Naive thymus-derived CD4-positive, alpha-beta T cell (primary cell): ENCODE measurements around the gene TBC1D9. TPM values are rescaled to one million over a fixed set of nuclear protein-coding genes. Genes with fewer than 3 reads are reported as not detected.

Source experiments
- ATAC-seq: fragments of 150-1000 bp; cut with Tn5 transposase; 2 replicates; pipeline ENCODE4 v1.10.0; 2021; ENCODE audit warnings: mild to moderate bottlenecking, moderate library complexity
- CTCF ChIA-PET: fragments of 350-600 bp; sonication (Branson Sonifier 250); formaldehyde crosslinking; loops from one replicate; lab custom pipeline; 2021; ENCODE audit warnings: antibody characterized with exemption; lab: Charles Lee
- POLR2A ChIA-PET: fragments of 350-600 bp; sonication (Branson Sonifier 250); formaldehyde crosslinking; loops from one replicate; lab custom pipeline; 2021; ENCODE audit warnings: antibody characterized with exemption, inconsistent platforms; lab: Charles Lee
- DNase-seq, 9 donors: peaks; one replicate each; pipeline versions ENCODE4 v3.0.0 to v3.0.0-alpha.2; 2020 to 2022; ENCODE audit warnings: mixed read lengths in 1 of 9
- H3K27ac ChIP-seq: one replicate; pipeline ENCODE4 v1.7.0; 2013; ENCODE audit warnings: mild to moderate bottlenecking, low read depth, low read length, moderate library complexity
- H3K27me3 ChIP-seq, 2 donors: one replicate each; pipeline ENCODE4 v1.7.0; 2013; ENCODE audit warnings: low read length in 2 of 2, mild to moderate bottlenecking in 2 of 2, moderate library complexity in 2 of 2; ENCODE audit not compliant: control insufficient read depth in 2 of 2, insufficient read depth in 2 of 2
- H3K36me3 ChIP-seq, 3 experiments: 1 replicate in 2 of 3; 2 replicates in 1 of 3; pipeline ENCODE4 v1.7.0; 2013; ENCODE audit warnings: low read length in 3 of 3, mild to moderate bottlenecking in 3 of 3, moderate library complexity in 1 of 3; ENCODE audit not compliant: insufficient read depth in 3 of 3, control insufficient read depth in 2 of 3
- H3K4me1 ChIP-seq, 2 donors: one replicate each; pipeline ENCODE4 v1.7.0; 2013; ENCODE audit warnings: low read length in 2 of 2, mild to moderate bottlenecking in 2 of 2, moderate library complexity in 1 of 2; ENCODE audit not compliant: control insufficient read depth in 2 of 2, insufficient read depth in 2 of 2
- H3K4me3 ChIP-seq: 2 replicates; pipeline ENCODE4 v1.7.0; 2013; ENCODE audit warnings: mild to moderate bottlenecking, low read length
- H3K9me3 ChIP-seq, 3 experiments: 1 replicate in 2 of 3; 2 replicates in 1 of 3; pipeline ENCODE4 v1.7.0; 2013; ENCODE audit warnings: low read length in 3 of 3; ENCODE audit not compliant: control insufficient read depth in 2 of 3
- H3K27ac Mint-ChIP-seq, 9 donors: one replicate each; pipeline ENCODE4 v1.8.0; 2020 to 2022; ENCODE audit warnings: mixed read lengths in 9 of 9, mild to moderate bottlenecking in 8 of 9, moderate library complexity in 5 of 9, inconsistent platforms in 2 of 9
- H3K27me3 Mint-ChIP-seq, 5 donors: one replicate each; pipeline ENCODE4 v1.8.0; 2021 to 2022; ENCODE audit warnings: mixed read lengths in 5 of 5, mild to moderate bottlenecking in 1 of 5
- H3K36me3 Mint-ChIP-seq, 5 donors: one replicate each; pipeline ENCODE4 v1.8.0; 2020 to 2022; ENCODE audit warnings: mixed read lengths in 5 of 5, mild to moderate bottlenecking in 3 of 5, inconsistent platforms in 1 of 5
- H3K4me1 Mint-ChIP-seq, 7 donors: one replicate each; pipeline ENCODE4 v1.8.0; 2020 to 2022; ENCODE audit warnings: mixed read lengths in 7 of 7, mild to moderate bottlenecking in 3 of 7, inconsistent platforms in 1 of 7
- H3K4me3 Mint-ChIP-seq, 10 donors: one replicate each; pipeline ENCODE4 v1.8.0; 2020 to 2022; ENCODE audit warnings: mild to moderate bottlenecking in 10 of 10, mixed read lengths in 10 of 10, moderate library complexity in 6 of 10, inconsistent platforms in 2 of 10
- H3K9me3 Mint-ChIP-seq, 11 donors: one replicate each; pipeline ENCODE4 v1.8.0; 2020 to 2022; ENCODE audit warnings: mixed read lengths in 11 of 11, mild to moderate bottlenecking in 4 of 11, inconsistent platforms in 1 of 11, moderate library complexity in 1 of 11
- intact Hi-C, 2 donors: fragments of 100-400 bp; cut with micrococcal nuclease; formaldehyde crosslinking; loops; one replicate each; pipeline ENCODE4 v1.15.1; 2023
- polyA plus RNA-seq, 2 donors: library from polyadenylated mRNA; unstranded; fragments of 300-500 nt; fragmentation: Illumina TruSeq; gene quantifications; one replicate each; pipeline ENCODE4 v1.2.3, GENCODE V29; 2021
- total RNA-seq, 6 experiments: library from RNA in 5 of 6; stranded (reverse) in 5 of 6; gene quantifications; 1 replicate in 5 of 6; 2 replicates in 1 of 6; pipeline ENCODE4 v1.2.3 and lab custom pipeline; 2021 to 2026

Gene TBC1D9
- total and polyA plus RNA-seq, 7 experiments from 2014 or later: 0.13 to 13.9 (median 0.49) TPM; not detected in 2

DNA sequence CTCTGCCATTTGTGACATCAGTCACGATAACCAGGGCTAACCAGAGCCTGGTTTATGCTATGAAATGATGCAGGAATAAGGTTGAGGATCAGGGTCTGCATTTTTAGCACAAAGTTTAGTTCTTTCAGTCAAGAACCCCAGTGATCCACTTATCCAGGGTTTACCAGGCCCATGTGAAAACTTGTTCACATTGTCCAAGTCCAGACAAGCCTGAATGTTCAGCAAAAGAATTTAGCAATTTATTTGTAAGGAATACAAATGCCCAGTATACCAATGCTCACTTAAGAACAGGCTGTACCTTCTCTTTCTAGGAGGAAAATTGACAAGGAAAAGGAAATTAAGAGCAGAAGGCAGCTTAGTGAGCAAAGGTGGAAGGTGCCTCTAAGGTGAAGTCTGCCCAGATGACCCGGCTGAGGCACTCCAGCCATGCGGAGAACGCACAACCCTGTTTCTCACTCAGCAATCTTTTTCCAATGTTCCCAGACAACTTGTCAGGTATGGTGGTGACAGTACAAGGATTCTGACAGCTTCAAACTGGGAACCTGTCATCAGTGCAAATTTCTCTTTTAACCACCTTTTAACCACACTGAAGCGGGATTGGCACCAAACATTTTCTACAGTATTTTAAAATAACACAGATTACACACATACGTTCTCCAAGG is 54.0 kb downstream of the TBC1D9 start:
- CTCF ChIA-PET: no interaction called here
- POLR2A ChIA-PET: no interaction called here
- no peaks in the 10 kb centered on the region for H3K4me1 Mint-ChIP-seq
- no peaks in the 10 kb centered on the region for H3K9me3 ChIP-seq
- no peak overlapping the region for H3K27ac Mint-ChIP-seq
- no peak overlapping the region for H3K27ac ChIP-seq
- ATAC-seq (no peak), DNase-seq (no peak)
- H3K4me3 ChIP-seq: no peak overlapping the region
- H3K36me3 Mint-ChIP-seq: no peaks in the 10 kb centered on the region
- peaks cover 0 to 2% (median 0%) of the 10 kb centered on the region in 11 donors for H3K9me3 Mint-ChIP-seq
- H3K27me3 Mint-ChIP-seq: peaks cover 0 to 11% (median 5%) of the 10 kb centered on the region in 5 donors
- no peak overlapping the region for H3K4me3 Mint-ChIP-seq
- no peaks in the 10 kb centered on the region for H3K36me3 ChIP-seq
- no peaks in the 10 kb centered on the region for H3K4me1 ChIP-seq
- intact Hi-C loops: no loop called here
- H3K27me3 ChIP-seq: no peaks in the 10 kb centered on the region

DNA sequence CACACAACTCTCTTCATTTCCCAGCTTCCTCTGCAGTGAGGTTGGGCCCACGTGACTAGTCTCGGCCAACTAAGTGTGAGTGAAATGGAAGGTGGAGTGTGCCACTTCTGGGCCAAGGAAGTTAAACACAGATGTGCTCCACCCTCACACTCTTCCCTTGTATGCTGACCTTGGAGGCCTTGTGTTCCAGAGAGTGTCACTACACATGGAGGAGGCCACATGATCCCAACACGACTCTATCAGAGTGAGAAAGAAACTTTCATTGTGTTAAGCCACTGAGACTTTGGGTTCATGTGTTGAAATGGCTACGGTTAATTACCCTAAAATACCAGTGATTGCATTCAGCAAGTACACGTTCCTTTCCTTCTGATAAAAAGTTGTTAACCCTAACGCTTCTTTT is 55.1 kb downstream of the TBC1D9 start:
- intact Hi-C loops: no loop called here
- DNase-seq (no peak), ATAC-seq (no peak)
- Mint-ChIP-seq H3K4me3 (no peak overlapping the region), H3K9me3 (peaks cover 0 to 2% (median 0%) of the 10 kb centered on the region in 11 donors), H3K27me3 (peaks cover 0 to 16% (median 5%) of the 10 kb centered on the region in 5 donors), H3K36me3 (no peaks in the 10 kb centered on the region), H3K4me1 (no peaks in the 10 kb centered on the region), H3K27ac (no peak overlapping the region)
- ChIA-PET POLR2A (no interaction called here), CTCF (no interaction called here)
- H3K27ac ChIP-seq: no peak overlapping the region
- no peaks in the 10 kb centered on the region for H3K4me1 ChIP-seq
- H3K36me3 ChIP-seq: no peaks in the 10 kb centered on the region
- H3K4me3 ChIP-seq: no peak overlapping the region
- H3K9me3 ChIP-seq: no peaks in the 10 kb centered on the region
- H3K27me3 ChIP-seq: no peaks in the 10 kb centered on the region

DNA sequence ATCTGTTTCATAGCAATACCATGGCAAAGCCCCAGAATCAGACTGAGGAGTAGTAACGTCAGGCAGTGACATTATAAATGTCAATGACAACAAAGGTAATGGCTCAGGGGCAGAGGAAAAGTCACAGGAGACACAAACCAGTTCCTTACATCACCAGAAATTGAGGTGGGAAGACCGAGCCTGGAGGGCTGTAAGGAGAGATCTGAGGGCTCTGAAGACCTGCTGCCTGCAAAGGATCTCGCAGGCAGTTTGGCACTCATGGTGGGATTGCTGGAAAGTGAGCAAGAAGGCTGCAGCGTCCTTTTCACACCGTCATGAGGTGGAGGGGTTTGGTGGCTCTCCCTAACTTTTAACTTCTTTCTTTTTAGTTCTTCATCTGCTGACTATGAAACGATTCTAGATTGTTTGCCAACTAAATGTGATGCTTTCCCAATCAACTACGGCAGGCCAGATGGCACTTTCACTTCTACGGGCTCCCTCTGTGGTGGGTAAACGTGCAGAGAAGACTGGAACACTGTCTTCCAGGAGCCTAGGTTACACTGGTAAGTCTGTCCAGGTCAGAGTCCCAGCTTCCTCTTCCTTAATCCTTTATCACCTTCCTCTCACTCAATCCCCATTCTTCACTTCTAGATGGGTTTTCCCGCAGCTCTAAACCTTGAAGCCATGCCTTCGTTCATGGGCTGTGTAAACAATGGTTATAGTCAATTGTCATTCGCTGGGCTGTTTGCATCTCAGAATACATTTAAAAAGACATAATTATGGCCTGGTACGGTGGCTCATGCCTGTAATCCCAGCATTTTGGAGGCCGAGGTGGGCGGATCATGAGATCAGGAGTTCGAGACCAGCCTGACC is 58.2 kb downstream of the TBC1D9 start:
- no peak overlapping the region for H3K27ac ChIP-seq
- ATAC-seq: no peak

DNA sequence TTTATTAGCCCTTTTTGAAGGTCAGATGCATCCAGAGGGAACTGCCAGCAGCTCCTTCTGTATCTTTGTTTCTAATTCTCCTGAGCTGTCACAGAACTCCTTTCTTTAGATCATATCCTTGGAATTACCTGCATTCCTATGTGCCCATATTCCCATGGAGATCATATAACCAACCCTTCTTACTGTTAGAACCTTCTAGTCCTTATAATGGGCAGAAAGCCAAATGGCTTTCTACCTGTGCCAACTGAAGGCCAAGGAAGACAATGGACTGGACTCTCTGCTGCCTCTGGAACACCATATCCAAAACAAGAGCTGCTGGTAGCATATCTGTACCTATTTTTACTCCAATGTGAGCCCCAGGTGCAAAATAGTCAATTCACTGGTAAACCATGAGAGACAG is 60.7 kb downstream of the TBC1D9 start:
- Histone ChIP-seq H3K4me3 (no peak overlapping the region), H3K9me3 (no peaks in the 10 kb centered on the region), H3K4me1 (no peaks in the 10 kb centered on the region), H3K27ac (no peak overlapping the region), H3K36me3 (no peaks in the 10 kb centered on the region), H3K27me3 (no peaks in the 10 kb centered on the region)
- no peak for ATAC-seq
- Mint-ChIP-seq H3K27me3 (peaks cover 3 to 20% (median 7%) of the 10 kb centered on the region in 5 donors), H3K9me3 (peaks cover 0 to 2% (median 0%) of the 10 kb centered on the region in 11 donors), H3K4me1 (no peaks in the 10 kb centered on the region), H3K4me3 (no peak overlapping the region), H3K36me3 (no peaks in the 10 kb centered on the region), H3K27ac (no peak overlapping the region)
- ChIA-PET POLR2A (no interaction called here), CTCF (no interaction called here)
- intact Hi-C loops: no loop called here
- no peak for DNase-seq

More for the DNA sequence above, 58.2 kb downstream of the TBC1D9 start:
- Mint-ChIP-seq H3K36me3 (no peaks in the 10 kb centered on the region), H3K4me1 (no peaks in the 10 kb centered on the region), H3K27me3 (peaks cover 0 to 16% (median 5%) of the 10 kb centered on the region in 5 donors), H3K9me3 (peaks cover 0 to 2% (median 0%) of the 10 kb centered on the region in 11 donors), H3K27ac (no peak overlapping the region), H3K4me3 (no peak overlapping the region)
- Histone ChIP-seq H3K9me3 (no peaks in the 10 kb centered on the region), H3K27me3 (no peaks in the 10 kb centered on the region), H3K4me1 (no peaks in the 10 kb centered on the region), H3K4me3 (no peak overlapping the region), H3K36me3 (no peaks in the 10 kb centered on the region)
- no peak for DNase-seq
- ChIA-PET POLR2A (no interaction called here), CTCF (interaction anchor here (0.6 kb wide), 1 partner anchor 1151 kb away, joined by 3 read pairs; no protein-coding TSS in a partner anchor)
- intact Hi-C loops: no loop called here

DNA sequence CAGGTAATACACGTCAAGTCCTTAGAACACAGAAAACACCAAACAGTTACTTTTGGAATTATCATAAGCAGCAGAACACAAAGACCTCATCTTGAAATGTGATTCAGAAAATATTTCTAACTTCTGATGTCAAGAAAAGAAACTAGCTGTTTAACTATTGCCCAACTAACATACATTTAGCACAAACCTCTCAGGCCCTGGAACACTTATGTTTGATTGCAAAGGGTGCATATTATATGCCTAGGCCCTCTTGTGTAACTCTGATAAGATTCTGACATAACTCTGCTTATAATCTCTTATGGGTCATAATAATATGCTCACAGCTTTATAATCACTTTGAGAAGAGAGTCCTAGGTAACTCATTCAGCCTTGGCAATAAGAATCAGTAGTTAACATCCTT is 62.6 kb downstream of the TBC1D9 start:
- no peak overlapping the region for H3K4me3 ChIP-seq
- CTCF ChIA-PET: no interaction called here
- ATAC-seq (no peak), DNase-seq (no peak)
- Mint-ChIP-seq H3K27me3 (peaks cover 10 to 28% (median 17%) of the 10 kb centered on the region in 5 donors), H3K36me3 (no peaks in the 10 kb centered on the region), H3K4me3 (no peak overlapping the region), H3K27ac (no peak overlapping the region), H3K4me1 (no peaks in the 10 kb centered on the region), H3K9me3 (no peaks in the 10 kb centered on the region)
- POLR2A ChIA-PET: no interaction called here
- no peaks in the 10 kb centered on the region for H3K4me1 ChIP-seq
- H3K9me3 ChIP-seq: no peaks in the 10 kb centered on the region
- H3K27me3 ChIP-seq: no peaks in the 10 kb centered on the region
- H3K36me3 ChIP-seq: no peaks in the 10 kb centered on the region
- no peak overlapping the region for H3K27ac ChIP-seq
- intact Hi-C loops: no loop called here

DNA sequence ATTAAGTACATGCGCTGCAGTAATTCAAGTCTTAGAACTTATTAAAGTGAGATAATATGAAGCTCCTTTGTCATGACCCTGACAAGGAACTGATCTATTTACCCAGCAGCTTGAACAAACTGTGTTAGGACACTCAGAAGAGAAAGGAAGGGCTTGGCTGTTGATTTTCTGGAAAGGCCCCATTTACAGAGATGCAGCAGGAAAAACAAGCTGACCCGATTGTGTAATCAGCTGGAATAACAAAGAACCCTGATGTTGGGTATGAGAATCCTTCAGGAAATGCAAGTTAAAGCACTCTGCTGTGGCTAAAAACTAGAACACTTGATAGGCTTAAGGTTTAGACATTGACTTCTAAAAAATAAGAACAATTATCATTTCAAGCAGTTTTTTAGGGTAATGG is 64.8 kb downstream of the TBC1D9 start:
- no peaks in the 10 kb centered on the region for H3K36me3 Mint-ChIP-seq
- no peak overlapping the region for H3K4me3 Mint-ChIP-seq
- ChIA-PET POLR2A (no interaction called here), CTCF (no interaction called here)
- no peaks in the 10 kb centered on the region for H3K9me3 Mint-ChIP-seq
- ATAC-seq: no peak
- Histone ChIP-seq H3K27me3 (no peaks in the 10 kb centered on the region), H3K4me1 (no peaks in the 10 kb centered on the region), H3K4me3 (no peak overlapping the region), H3K27ac (no peak overlapping the region), H3K36me3 (no peaks in the 10 kb centered on the region), H3K9me3 (no peaks in the 10 kb centered on the region)
- intact Hi-C loops: no loop called here
- no peak for DNase-seq
- H3K27ac Mint-ChIP-seq: no peak overlapping the region
- H3K27me3 Mint-ChIP-seq: peaks cover 10 to 17% (median 15%) of the 10 kb centered on the region in 5 donors
- no peaks in the 10 kb centered on the region for H3K4me1 Mint-ChIP-seq
